Peyer's patch (tissue), 4 donors: ENCODE results near the gene MGLL. TPM values are rescaled to one million over a fixed set of nuclear protein-coding genes. Genes with fewer than 3 reads are reported as not detected.

Experiments used
- DNase-seq, 3 donors: peaks; one replicate each; pipeline ENCODE4 v3.0.0-alpha.2; 2017 to 2019
- H3K27ac ChIP-seq, 4 donors: fragments of 200-600 bp; sonication (generic); one replicate each; pipeline ENCODE4 v1.5.1; 2016 to 2019
- H3K27me3 ChIP-seq, 2 donors: fragments of 200-600 bp; sonication (generic); one replicate each; pipeline ENCODE4 v1.5.1; 2019
- H3K36me3 ChIP-seq, 3 donors: fragments of 200-600 bp; sonication (generic); one replicate each; pipeline ENCODE4 v1.5.1; 2016 to 2019
- H3K4me1 ChIP-seq, 4 donors: fragments of 200-600 bp; sonication (generic); one replicate each; pipeline ENCODE4 v1.5.1; 2016 to 2019
- H3K4me3 ChIP-seq, 4 donors: fragments of 200-600 bp; sonication (generic); 1 replicate in 3 of 4; 2 replicates in 1 of 4; pipeline ENCODE4 v1.5.1; 2016 to 2019; ENCODE audit warnings: mild to moderate bottlenecking in 1 of 4
- H3K9me3 ChIP-seq, 4 donors: fragments of 200-600 bp; sonication (generic); one replicate each; pipeline ENCODE4 v1.5.1; 2016 to 2019; ENCODE audit warnings: mild to moderate bottlenecking in 1 of 4
- CTCF ChIP-seq, 6 experiments: fragments of 450-650 bp in 4 of 6; fragments of 200-600 bp in 2 of 6; sonication (generic) in 1 of 6; IDR thresholded peaks; one replicate each; pipeline ENCODE4 v1.5.1; 2017 to 2019; ENCODE audit warnings: antibody characterized with exemption in 6 of 6, mild to moderate bottlenecking in 3 of 6, moderate library complexity in 1 of 6
- POLR2A ChIP-seq, 2 donors: fragments of 450-650 bp; IDR thresholded peaks; one replicate each; pipeline ENCODE4 v1.5.1; 2017; ENCODE audit warnings: antibody characterized with exemption in 2 of 2, mild to moderate bottlenecking in 2 of 2, moderate library complexity in 2 of 2
- total RNA-seq, 4 donors: library from RNA; depleted of rRNA; stranded (reverse); fragments of >200 nt; gene quantifications; one replicate each; pipeline ENCODE4 v1.1.0, GENCODE V29; 2016

Gene MGLL
- total RNA-seq, 4 donors from 2014 or later: 56.1 to 180 (median 143) TPM

GRCh38 chr3:127665586-127665985 is 156.7 kb downstream of the MGLL start:
- no peak for DNase-seq
- Histone ChIP-seq H3K4me3 (no peak overlapping the region), H3K4me1 (no peaks in the 10 kb centered on the region), H3K27ac (no peak overlapping the region), H3K36me3 (no peaks in the 10 kb centered on the region), H3K9me3 (no peaks in the 10 kb centered on the region), H3K27me3 (no peaks in the 10 kb centered on the region)
- TF ChIP-seq POLR2A (IDR thresholded peaks at IDR 0.05): no peak
- no peak for TF ChIP-seq CTCF (IDR thresholded peaks at IDR 0.05)

- Histone ChIP-seq H3K36me3 (no peaks in the 10 kb centered on the region), H3K27me3 (no peaks in the 10 kb centered on the region), H3K9me3 (no peaks in the 10 kb centered on the region), H3K27ac (no peak overlapping the region), H3K4me1 (no peaks in the 10 kb centered on the region), H3K4me3 (no peak overlapping the region)
- no peak for DNase-seq
- TF ChIP-seq CTCF (IDR thresholded peaks at IDR 0.05): no peak
- no peak for TF ChIP-seq POLR2A (IDR thresholded peaks at IDR 0.05)
Observed at GRCh38 chr3:127665165-127665564, 157.2 kb downstream of the MGLL start.

- H3K27ac ChIP-seq: no peak overlapping the region
- no peak for DNase-seq
- H3K36me3 ChIP-seq: no peaks in the 10 kb centered on the region
- no peaks in the 10 kb centered on the region for H3K4me1 ChIP-seq
- H3K9me3 ChIP-seq: no peaks in the 10 kb centered on the region
- TF ChIP-seq CTCF (IDR thresholded peaks at IDR 0.05) (no peak), POLR2A (IDR thresholded peaks at IDR 0.05) (no peak)
- H3K4me3 ChIP-seq: no peak overlapping the region
- H3K27me3 ChIP-seq: no peaks in the 10 kb centered on the region
Observed at GRCh38 chr3:127663151-127663550, 159.2 kb downstream of the MGLL start.

GRCh38 chr3:127662001-127662469 is 160.3 kb downstream of the MGLL start:
- no peak for TF ChIP-seq POLR2A (IDR thresholded peaks at IDR 0.05)
- H3K4me3 ChIP-seq: no peak overlapping the region

GRCh38 chr3:127661600-127661999 is 160.7 kb downstream of the MGLL start:
- H3K4me1 ChIP-seq: no peaks in the 10 kb centered on the region
- DNase-seq: no peak
- no peaks in the 10 kb centered on the region for H3K36me3 ChIP-seq
- TF ChIP-seq CTCF (IDR thresholded peaks at IDR 0.05) (no peak), POLR2A (IDR thresholded peaks at IDR 0.05) (no peak)
- no peaks in the 10 kb centered on the region for H3K27me3 ChIP-seq
- no peak overlapping the region for H3K27ac ChIP-seq
- no peak overlapping the region for H3K4me3 ChIP-seq
- H3K9me3 ChIP-seq: no peaks in the 10 kb centered on the region

More at GRCh38 chr3:127662001-127662469, 160.3 kb downstream of the MGLL start:
- Histone ChIP-seq H3K9me3 (no peaks in the 10 kb centered on the region), H3K27ac (no peak overlapping the region), H3K36me3 (no peaks in the 10 kb centered on the region), H3K4me1 (no peaks in the 10 kb centered on the region), H3K27me3 (no peaks in the 10 kb centered on the region)
- DNase-seq: no peak

- no peaks in the 10 kb centered on the region for H3K4me1 ChIP-seq
- DNase-seq: no peak
- TF ChIP-seq POLR2A (IDR thresholded peaks at IDR 0.05) (no peak), CTCF (IDR thresholded peaks at IDR 0.05) (no peak)
- H3K27ac ChIP-seq: no peak overlapping the region
- no peak overlapping the region for H3K4me3 ChIP-seq
- H3K27me3 ChIP-seq: no peaks in the 10 kb centered on the region
- no peaks in the 10 kb centered on the region for H3K9me3 ChIP-seq
- H3K36me3 ChIP-seq: no peaks in the 10 kb centered on the region
Observed at GRCh38 chr3:127660621-127661251, 161.6 kb downstream of the MGLL start.
